HG02678 (cell line): ENCODE results near the gene OTOGL.

Experiments used
- ATAC-seq: cut with Tn5 transposase; IDR thresholded peaks from one replicate; pipeline ENCODE4 v1.9.1; 2021; ENCODE audit warnings: mild to moderate bottlenecking, moderate library complexity; ENCODE audit not compliant: unreplicated experiment

The OTOGL gene, protein sequence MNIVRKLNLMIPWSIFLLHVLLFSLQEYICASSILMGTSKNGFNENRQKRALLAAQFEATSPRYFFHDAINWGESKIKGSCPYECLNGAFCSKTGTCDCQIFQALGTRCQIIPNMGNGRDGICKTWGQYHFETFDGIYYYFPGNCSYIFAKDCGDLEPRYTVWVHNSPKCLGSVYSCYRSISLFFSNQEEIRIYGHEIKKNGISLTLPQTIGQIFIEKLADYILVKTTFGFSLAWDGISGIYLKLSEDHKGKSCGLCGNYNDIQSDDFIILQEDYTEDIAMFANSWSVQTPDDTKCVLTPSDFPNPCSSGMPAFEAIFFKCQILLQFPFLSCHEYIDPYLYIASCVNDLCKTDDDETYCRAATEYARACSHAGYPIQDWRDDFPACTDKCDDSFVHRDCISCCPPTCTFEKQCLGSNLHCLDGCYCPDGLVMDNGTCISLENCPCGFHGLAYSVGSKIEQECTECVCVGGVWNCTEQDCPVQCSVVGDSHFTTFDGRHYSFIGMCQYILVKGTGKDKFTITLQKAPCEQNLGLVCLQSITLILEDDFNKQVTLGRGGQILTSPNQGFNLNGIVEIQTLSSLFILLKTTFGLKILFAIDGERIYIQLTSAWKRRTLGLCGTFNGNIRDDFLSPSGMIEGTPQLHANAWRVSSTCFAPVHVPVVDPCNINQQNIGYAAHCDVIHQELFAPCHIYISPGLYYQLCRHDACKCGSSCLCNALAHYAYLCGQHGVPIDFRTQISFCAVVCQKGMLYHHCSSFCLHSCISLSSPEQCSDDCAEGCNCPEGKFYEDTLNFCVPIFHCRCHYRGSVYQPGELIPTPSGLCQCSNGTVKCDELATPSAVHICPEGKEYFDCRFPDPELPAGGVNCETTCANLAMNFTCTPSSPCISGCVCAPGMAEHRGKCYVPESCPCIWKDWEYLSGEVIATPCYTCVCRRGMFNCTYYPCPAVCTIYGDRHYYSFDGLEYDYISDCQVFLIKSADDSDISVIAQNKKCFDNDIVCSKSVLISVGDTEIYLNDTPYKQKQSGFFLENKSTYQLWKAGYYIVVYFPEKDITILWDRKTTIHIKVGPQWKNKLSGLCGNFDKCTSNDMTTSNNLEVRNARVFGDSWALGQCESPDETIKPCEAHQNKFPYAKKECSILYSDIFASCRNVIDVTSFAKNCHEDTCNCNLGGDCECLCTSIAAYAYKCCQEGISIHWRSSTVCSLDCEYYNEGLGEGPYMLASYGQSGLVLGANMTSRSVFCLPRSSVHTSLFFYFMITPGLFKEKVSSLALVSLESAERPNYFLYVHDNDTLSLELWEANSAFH (N-terminal part only)

DNA sequence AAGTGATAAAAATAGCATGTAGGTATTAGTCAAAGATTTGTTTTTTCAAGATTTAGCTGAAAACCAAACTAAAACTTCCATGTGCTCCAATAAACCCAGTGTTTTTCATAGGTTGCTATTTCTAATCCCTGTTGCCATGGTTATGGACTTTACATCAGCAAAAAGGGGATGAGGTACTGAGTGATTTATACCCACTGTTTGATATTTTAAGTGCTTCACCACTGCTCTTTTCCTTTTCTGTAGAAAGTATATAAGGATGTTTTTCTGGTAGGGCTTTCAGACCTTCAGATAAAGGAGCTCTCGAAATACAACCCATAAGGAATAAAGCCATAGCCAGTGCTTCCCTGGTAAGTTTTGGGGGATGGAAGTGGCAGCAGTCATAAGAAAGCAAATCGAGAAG, at the start of gene OTOGL:
OTOGL (plus strand) TSS at position 279 of the 400 bp plus-strand sequence. CDS start 109,895 bp downstream, outside the sequence.
- no peak for ATAC-seq

DNA sequence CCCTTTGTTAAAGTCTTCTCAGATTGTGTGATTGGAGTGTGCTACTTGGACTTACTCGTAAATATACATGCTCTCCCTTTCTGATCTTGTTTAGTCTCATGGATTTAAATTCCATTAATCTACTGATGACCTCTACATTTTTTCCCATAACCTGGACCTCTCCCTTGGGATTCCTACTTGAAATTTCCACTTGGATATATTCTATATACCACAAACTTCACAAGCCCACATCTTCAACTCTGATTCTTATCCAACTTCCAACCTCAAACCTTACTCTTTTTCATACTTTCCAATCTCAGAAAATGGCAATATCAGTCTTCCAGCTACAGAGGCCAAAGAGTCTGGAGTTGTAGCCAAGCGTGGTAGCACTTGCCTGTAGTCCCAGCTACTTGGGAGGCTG, 49.1 kb upstream of the OTOGL start:
- ATAC-seq: no peak

DNA sequence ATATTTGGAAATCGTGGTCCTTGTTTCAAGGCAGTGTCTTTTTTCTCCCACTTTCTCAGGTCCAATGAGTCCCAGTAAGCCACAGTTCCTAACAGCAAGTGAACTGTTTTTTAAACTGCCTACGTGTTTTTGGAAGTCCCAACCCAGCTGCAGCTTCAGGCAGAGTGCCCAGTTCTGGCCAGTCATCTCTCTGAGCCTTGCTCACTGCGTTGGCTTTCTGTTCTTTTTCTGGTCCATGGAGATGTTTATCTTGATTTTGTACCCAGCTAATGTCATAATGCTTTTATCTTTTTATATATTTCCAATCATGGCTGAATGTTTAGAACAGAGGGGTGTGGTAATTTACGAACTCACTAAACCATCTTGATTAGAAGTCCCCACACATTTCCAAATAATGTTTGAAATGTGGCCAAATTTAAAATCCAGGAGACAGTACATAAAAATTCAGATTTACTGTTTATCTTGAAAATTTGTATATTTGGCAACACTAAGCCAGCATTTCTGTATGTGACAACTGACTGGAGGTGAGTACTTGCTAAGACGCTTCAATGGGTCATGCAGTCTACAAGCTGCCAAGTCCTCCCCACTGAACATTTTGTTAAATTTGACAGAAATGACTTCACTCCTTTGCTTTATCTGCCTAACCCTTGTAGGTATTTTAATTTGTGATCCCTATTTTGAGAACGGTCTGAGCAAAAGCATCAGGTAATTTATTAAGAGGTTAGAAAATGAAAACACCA, 46.1 kb upstream of the OTOGL start:
- no peak for ATAC-seq

DNA sequence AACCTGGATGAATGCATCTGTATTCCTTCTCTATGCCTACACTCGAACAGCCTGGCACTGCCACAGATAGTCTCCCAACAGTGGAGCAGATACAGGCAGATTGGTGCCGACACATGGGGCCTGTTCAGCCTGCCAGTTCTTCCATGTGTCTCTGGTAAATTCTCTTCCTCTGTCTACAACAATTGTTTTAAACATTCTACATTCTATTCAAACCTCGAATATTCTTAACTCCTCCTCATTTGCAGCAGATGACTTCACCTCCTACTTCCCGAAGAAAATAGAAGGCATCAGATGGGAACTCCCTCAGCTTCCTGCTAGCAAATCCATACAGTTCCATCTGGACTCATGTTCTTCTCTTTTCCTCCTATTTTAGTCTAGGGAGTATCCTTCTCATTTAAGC, 43.1 kb upstream of the OTOGL start:
- ATAC-seq: no peak

DNA sequence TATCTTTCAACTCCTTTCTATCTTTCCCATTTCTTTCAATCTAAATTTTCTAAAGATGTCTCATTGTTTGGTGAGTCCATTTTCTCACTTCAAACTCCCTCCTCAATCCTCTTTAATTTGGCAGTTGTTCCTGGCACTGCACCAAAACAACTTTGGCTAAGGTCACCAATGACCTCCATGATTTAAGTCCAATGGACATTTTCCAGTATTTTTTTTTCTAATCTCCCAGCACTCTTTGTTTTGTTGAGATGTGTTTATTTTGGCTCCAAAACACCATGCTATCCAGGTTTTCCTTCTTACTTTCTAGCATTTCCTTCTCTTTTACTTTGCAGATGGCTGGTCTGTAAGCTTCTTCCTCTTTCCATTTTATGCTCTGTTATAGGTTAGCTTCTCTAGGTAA, 42.5 kb upstream of the OTOGL start:
- ATAC-seq: no peak

DNA sequence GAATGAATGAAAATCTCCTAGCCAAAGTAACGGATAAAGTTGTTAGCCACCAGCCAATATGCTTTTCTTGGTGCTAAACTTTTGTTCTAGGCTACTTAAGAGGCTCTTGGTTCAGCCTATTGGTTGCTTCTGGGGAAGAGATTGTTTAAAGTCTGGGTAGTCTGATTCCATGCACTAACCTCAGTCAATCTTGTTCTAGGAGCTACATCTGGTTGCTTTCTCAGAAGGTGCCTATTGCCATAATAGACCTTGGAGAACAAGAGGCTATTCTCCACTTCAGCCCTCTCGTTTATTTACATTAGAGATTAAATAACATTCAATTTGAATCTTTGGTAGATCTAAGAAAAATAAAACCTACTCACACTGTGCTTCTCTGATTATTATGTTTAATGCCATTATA, 40.8 kb upstream of the OTOGL start:
- no peak for ATAC-seq

DNA sequence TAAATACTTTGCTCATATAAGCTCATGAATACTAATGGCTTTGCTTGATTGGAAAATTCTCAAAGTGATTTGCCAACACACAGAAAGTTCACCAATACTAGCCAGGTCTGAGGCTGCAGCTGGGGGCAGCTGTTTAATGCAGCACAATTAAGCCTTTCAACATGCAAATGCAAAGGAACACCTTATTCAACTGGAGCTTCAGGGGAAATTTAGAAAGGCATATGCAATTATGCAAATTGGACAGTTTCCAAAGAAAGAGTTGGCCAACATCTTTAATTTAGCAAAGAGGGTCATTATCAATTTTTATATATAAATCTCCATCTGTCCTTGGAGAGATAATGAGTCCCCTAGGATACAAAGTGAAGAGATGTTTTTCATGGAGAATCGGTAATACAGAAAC, 40.2 kb upstream of the OTOGL start:
- no peak for ATAC-seq

DNA sequence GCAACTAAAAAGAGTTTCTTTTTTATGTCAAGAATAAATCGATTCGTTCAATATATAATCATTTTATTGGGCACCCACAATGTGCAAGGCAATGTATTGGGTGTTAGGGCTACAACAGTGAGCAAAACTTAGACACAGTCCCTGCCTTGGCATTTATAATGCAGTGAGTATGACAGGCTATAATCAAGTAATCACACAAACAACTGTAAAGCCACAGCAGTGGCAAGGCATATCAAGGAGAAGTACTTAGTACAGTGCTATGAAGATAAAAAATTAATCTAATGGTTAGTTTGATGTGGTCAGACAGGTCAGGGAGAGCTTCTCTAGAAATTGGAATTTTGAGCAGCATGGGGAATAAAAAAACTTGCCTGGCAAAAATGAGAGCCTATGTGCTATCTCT, 39.5 kb upstream of the OTOGL start:
- ATAC-seq: no peak

DNA sequence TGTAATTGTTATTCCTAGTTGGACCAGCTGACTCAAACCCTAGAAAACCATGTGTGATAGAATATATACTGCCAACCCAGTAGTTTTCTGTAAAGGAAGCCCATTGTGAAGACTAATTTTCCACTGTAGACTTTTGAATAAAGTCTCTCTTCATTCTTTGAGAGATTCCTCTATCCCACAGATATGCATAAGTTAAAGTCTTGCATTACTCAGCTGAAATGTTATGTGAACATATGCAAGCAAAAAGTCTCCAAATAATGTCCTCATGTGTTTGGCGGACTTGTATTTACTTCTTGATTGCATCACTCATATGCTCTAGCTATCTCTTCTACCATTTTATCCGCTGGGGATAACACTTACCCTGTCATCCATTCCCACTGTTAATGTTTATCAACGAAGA, 35.1 kb upstream of the OTOGL start:
- no peak for ATAC-seq

DNA sequence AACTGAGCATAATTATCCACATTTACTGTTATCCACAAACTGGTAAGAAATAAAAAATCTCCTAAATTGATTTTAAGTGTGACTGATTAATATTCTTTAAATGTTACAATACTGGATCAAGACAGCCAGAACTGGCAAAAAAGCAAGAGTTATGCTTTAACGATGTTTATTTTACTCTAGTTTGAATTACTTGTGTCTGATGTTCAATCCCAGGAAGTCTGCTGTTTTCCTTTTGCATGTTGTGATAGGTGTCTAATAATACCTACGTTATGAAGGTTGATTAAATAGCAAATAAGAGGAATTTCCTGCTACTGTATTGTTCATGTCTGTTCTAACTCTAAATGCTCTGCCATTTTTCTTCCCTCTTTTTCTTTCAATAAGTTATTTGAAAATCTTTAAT, 34.4 kb upstream of the OTOGL start:
- no peak for ATAC-seq

DNA sequence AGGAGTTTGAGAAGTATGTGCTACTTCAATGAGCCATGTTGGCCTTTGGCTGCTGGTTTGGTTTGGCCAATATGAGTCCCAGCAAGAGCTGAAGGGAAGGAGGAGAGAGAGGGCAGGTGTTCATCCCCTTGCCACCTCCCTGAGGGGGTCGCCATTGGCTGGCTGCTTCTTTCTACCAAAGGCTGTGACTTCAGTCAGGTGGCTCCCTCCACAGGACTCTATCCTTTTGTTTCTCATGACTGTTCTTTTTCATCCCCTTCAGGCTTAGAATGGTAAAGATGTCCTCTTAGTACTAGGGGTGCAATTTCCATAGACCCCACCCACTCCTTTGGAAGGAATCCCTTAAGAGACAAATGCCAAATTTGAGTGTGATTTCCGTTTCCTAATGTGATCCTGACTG, 31.2 kb upstream of the OTOGL start:
- no peak for ATAC-seq

DNA sequence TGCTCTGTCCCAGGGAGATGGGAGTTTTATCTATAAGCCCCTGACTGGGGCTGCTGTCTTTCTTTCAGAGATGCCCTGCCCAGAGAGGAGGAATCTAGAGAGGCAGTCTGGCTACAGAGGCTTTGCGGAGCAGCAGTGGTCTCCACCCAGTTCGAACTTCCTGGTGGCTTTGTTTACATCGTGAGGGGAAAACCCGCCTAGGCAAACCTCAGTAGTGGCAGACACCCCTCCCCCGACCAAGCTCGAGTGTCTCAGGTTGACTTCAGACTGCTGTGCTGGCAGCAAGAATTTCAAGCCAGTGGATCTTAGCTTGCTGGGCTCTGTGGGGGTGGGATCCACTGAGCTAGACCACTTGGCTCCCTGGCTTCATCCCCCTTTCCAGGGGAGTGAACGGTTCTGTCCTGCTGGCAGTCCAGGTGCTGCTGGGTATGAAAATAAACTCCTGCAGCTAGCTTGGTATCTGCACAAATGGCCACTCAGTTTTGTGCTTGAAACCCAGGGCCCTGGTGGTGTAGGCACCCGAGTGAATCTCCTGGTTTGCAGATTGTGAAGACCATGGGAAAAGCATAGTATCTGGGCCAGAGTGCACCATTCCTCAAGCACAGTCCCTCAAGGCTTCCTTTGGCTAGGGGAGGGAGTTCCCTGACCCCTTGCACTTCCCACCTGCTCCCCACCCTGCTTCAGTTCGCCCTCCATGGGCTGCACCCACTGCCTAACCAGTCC, 15.3 kb upstream of the OTOGL start:
- ATAC-seq: peak; percentile 76

DNA sequence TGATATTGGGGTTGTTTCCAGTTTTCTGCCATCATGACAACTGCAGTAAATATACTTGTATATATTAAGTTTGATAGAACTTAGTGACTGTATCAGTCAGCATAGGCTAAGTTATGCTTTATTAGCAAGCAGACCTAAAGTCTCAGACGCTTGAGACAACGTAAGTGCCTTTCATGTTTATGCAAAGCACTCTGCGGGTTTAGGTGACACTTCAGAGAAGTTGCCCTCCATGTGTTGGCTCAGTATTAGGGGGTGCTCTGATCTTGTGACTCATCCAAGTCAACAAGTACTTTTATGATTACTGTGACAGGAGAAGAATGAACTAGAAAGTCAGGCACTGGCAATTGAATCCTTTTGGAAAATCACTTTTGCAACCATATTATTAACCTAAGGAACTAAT, 13.3 kb upstream of the OTOGL start:
- no peak for ATAC-seq

DNA sequence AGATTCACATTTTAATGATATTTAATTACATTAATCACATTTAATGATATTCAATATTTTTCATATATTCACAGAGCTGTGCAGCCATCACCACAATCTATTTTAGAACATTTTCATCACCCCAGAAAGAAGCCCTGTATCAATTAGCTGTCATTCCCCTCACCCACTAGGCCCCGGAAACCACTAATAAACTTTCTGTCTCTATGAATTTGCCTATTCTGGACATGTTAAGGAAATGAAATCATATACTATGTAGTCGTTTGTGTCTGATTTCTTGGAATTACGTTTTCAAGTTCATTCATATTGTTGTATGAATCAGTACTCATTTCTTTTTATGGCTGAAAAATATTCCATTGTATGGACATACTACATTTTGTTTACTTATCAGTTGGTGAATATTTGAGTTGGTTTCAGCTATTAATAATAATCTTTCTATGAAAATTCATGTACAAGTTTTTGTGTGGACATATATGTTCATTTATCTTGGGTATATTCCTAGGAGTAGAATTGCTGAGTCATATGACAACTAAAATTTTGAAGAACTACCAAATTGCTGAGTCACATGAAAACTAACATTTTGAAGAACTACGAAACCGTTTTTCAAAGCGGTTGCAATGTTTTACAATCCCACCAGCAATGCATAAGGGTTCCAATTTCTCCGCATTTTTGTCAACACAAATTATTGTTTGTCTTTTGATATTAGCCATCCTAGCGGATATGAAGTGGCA, 11.7 kb upstream of the OTOGL start:
- no peak for ATAC-seq

DNA sequence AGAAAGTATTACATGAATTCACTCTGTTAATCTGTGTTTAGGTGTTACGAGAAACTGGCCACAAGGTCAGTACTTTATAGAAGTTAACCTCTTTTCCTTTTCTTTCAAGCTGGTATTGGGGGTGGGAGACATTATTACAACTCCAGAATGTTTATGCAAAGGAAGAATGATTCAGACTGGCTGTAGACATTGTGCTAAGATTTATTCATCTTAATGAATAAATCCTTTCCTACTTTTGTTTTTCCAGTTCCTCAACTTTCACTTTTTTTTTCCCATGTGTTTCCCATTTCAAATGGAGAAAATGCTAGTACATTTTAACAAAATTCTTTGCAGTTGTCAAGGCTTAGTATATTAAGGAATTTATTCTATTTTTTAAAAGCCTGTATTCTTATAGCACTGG, 1.3 kb downstream of the OTOGL start:
- ATAC-seq: no peak

DNA sequence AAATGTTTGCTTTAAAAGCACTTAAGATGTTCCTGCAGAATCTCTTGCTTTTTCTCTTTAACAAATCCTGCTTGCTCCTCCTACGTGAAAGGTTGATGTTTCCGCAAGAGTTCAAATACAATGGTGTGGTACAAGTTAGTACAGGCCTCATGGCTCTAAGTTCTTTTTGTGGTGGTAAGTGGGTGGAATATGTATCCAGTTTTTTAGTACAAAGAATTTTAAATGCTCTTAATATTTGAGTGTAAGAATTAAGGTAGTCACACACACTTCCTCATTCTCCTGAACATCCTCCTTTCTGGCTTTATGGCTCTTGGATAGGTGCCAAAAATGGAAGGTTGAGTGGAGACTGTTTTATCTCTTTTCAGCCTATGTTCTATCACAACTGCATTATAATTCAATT, 1.8 kb downstream of the OTOGL start:
- no peak for ATAC-seq

DNA sequence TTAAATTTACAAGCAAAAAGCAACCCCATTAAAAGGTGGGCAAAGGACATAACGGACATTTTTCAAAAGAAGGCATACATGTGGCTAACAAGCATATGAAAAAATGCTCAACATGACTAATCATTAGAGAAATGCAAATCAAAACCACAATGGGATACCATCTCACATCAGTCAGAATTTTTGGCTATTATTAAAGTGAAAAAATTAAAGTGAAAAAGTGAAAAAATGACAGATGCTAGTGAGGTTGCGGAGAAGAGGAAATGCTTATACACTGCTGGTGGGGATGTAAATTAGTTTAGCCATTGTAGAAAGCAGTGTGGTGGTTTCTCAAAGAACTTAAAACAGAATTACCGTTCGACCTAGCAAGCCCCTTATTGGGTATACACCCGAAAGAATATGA, 7.9 kb downstream of the OTOGL start:
- ATAC-seq: no peak

DNA sequence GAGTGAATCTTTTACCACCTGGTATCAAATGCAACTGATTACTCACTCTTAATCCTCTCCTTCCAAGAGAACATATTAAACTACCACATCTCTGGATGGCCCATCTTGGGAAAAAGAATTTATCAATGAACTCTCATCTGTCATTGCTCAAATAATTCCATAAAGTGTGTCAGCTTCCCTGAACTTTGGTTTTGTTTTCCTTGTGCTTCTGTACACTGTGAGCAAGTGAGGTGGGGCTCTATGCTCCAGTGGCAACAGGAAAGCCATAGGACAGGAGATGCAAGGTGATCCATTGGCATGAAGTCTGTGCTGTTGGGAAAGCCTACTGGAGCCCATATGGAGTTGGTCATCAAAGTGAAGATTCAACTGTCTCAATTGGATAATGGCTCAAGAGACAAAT, 17.4 kb downstream of the OTOGL start:
- no peak for ATAC-seq
